ENCODE data around the gene NLGN3.

NLGN3 gene

DNA sequence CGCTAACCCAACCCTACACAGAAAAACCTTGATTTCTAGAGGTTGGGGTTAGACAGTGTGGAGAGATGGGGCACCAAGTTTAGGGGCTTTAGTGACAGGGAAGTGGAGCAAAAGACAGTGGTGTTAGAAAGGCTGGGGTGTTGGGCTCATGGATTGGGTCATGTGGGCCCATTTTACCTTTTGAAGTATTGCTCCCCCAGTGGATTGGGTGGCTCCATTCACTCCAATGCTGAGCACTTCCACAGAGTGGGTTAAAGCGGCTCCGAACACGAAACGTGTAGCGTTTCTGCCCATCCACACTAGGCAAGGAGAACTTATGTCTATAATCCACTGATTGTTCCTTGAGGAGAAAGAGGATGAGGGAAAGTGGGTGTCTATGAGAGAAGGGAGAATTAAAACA lies 35.6 kb upstream of the NLGN3 start:
- no peak overlapping the region for H2AFZ ChIP-seq (ENCODE audit: low read length)
- H3K4me2 ChIP-seq (ENCODE audit: low read depth, low read length, poor library complexity, severe bottlenecking), result peak overlapping the region; percentile 100
- no peaks in the 10 kb centered on the region for H3K36me3 ChIP-seq (ENCODE audit: insufficient read depth, low read length)
- no peaks in the 10 kb centered on the region for H3K27me3 ChIP-seq (ENCODE audit: insufficient read depth, low read length, poor library complexity, severe bottlenecking)
- H4K20me1 ChIP-seq (ENCODE audit: insufficient read depth, low read length, poor library complexity, severe bottlenecking), result no peaks in the 10 kb centered on the region
- H3F3A ChIP-seq (ENCODE audit: low read depth), result peaks cover 11% of the 10 kb centered on the region
- no peak for TF ChIP-seq EZH2phosphoT487 (IDR thresholded peaks at IDR 0.05; ENCODE audit: borderline replicate concordance)
- no peak; the same call in 1 of the 2 replicates for TF ChIP-seq CTCF (conservative IDR thresholded peaks at IDR 0.05; ENCODE audit: low read length)
- H3K4me3 ChIP-seq (ENCODE audit: low read length, poor library complexity, severe bottlenecking), result peak overlapping the region; percentile 96
- no peaks in the 10 kb centered on the region for H3K9me3 ChIP-seq (ENCODE audit: insufficient read depth, low read depth, low read length)
- H3K9ac ChIP-seq (ENCODE audit: low read depth, low read length, poor library complexity, severe bottlenecking), result peak overlapping the region; percentile 100
- peaks cover 73% of the 10 kb centered on the region for H3K79me2 ChIP-seq (ENCODE audit: insufficient read depth, low read length)
- no peaks in the 10 kb centered on the region for H3K9me2 ChIP-seq (replicated peaks; ENCODE audit: low read depth, low read length)
- peaks cover 52% of the 10 kb centered on the region for H3K4me1 ChIP-seq (ENCODE audit: insufficient read depth, low read length, poor library complexity, severe bottlenecking)

DNA sequence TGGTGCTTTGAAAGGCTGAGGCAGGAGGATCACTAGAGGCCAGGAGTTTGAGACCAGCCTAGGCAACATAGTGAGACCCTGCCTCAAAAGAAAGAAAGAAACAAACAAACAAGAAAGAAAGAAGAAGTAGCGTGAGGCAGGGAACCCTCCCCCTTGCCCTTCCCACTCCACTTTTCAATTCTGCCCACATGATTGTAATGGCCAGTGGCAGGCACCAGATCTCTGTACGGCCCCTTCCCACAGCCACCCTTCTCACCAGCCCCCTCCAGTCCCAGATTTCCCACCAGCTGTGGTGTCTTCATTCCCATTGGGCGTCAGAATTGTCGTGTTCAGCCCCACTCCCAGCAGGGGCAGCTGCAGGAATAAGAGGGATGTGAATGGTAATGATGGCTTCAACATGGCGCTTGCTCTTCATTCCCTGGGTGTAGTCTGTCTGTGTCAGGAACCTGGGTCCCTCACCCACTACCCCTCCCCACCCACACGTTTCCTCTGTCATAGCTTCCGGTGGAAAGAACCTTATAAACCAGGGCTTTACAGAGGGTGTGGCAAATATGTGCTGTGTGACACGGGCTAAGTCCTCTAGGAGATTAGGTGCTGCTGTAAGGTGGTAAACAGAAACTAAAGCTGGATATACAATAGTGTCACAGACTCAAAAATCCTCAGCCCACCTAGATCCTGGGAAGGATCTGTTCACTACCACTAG lies 33.3 kb upstream of the NLGN3 start, which contains the start of gene IL2RG:
TSS of gene IL2RG (minus strand) at position 437 of the 703 bp plus-strand sequence. CDS start at position 399, 38 bp downstream.
- H3F3A ChIP-seq (ENCODE audit: low read depth), result peaks cover 8% of the 10 kb centered on the region
- H3K4me3 ChIP-seq (ENCODE audit: low read length, poor library complexity, severe bottlenecking), result peak within 1 kb of the TSS; percentile 96
- no peaks in the 10 kb centered on the region for H3K27me3 ChIP-seq (ENCODE audit: insufficient read depth, low read length, poor library complexity, severe bottlenecking)
- H3K9me2 ChIP-seq (replicated peaks; ENCODE audit: low read depth, low read length), result no peaks in the 10 kb centered on the region
- TF ChIP-seq CTCF (conservative IDR thresholded peaks at IDR 0.05; ENCODE audit: low read length) (no peak), EZH2phosphoT487 (IDR thresholded peaks at IDR 0.05; ENCODE audit: borderline replicate concordance) (no peak)
- H4K20me1 ChIP-seq (ENCODE audit: insufficient read depth, low read length, poor library complexity, severe bottlenecking), result no peaks in the 10 kb centered on the region
- H3K4me1 ChIP-seq (ENCODE audit: insufficient read depth, low read length, poor library complexity, severe bottlenecking), result peaks cover 36% of the 10 kb centered on the region
- no peaks in the 10 kb centered on the region for H3K36me3 ChIP-seq (ENCODE audit: insufficient read depth, low read length)
- H3K9me3 ChIP-seq (ENCODE audit: insufficient read depth, low read depth, low read length), result no peaks in the 10 kb centered on the region
- H2AFZ ChIP-seq (ENCODE audit: low read length), result no peak within 1 kb of the TSS
- H3K4me2 ChIP-seq (ENCODE audit: low read depth, low read length, poor library complexity, severe bottlenecking), result peak within 1 kb of the TSS; percentile 100
- H3K79me2 ChIP-seq (ENCODE audit: insufficient read depth, low read length), result peaks cover 54% of the 10 kb centered on the region
- peak within 1 kb of the TSS; percentile 100 for H3K9ac ChIP-seq (ENCODE audit: low read depth, low read length, poor library complexity, severe bottlenecking)

DNA sequence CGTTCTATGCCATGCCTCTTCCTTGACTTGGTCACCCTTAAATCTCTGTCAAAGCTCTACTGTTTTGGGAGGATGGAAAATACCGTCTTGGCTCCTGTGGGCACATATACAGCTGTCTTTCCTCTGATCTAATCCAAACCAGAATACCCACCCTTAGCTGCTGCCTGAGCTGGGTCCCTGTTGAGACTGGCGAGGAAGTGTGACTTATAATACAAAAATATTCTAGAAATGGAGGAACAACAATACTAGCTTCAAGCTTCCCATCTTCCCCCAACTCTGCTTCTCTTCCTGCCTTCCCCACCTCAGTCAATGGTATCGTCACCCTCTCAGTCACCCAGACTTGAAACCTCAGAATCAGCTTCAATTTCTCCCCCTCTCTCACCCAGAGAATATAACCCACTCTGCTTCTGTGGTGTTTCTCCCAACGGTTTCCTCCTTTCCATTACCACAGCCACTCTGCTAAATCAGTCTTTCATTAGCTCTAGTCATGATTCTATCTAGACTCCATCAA lies 32.7 kb upstream of the NLGN3 start:
- peak overlapping the region; percentile 100 for H3K9ac ChIP-seq (ENCODE audit: low read depth, low read length, poor library complexity, severe bottlenecking)
- no peaks in the 10 kb centered on the region for H3K27me3 ChIP-seq (ENCODE audit: insufficient read depth, low read length, poor library complexity, severe bottlenecking)
- peak overlapping the region; percentile 100 for H3K4me2 ChIP-seq (ENCODE audit: low read depth, low read length, poor library complexity, severe bottlenecking)
- H3K36me3 ChIP-seq (ENCODE audit: insufficient read depth, low read length), result no peaks in the 10 kb centered on the region
- H3K4me3 ChIP-seq (ENCODE audit: low read length, poor library complexity, severe bottlenecking), result peak overlapping the region; percentile 96
- no peaks in the 10 kb centered on the region for H3K9me2 ChIP-seq (replicated peaks; ENCODE audit: low read depth, low read length)
- H3K4me1 ChIP-seq (ENCODE audit: insufficient read depth, low read length, poor library complexity, severe bottlenecking), result peaks cover 31% of the 10 kb centered on the region
- no peak overlapping the region for H2AFZ ChIP-seq (ENCODE audit: low read length)
- H3F3A ChIP-seq (ENCODE audit: low read depth), result peaks cover 8% of the 10 kb centered on the region
- H3K79me2 ChIP-seq (ENCODE audit: insufficient read depth, low read length), result peaks cover 48% of the 10 kb centered on the region
- H4K20me1 ChIP-seq (ENCODE audit: insufficient read depth, low read length, poor library complexity, severe bottlenecking), result no peaks in the 10 kb centered on the region
- no peaks in the 10 kb centered on the region for H3K9me3 ChIP-seq (ENCODE audit: insufficient read depth, low read depth, low read length)
- TF ChIP-seq EZH2phosphoT487 (IDR thresholded peaks at IDR 0.05; ENCODE audit: borderline replicate concordance) (no peak), CTCF (conservative IDR thresholded peaks at IDR 0.05; ENCODE audit: low read length) (no peak)
